Activated naive CD8-positive, alpha-beta T cell (primary cell): ENCODE measurements around the gene SPRTN.

Experiments
- H3K27ac Mint-ChIP-seq: one replicate; pipeline ENCODE4 v1.8.0; 2021; ENCODE audit warnings: mixed read lengths
- H3K27me3 Mint-ChIP-seq: one replicate; pipeline ENCODE4 v1.8.0; 2021; ENCODE audit warnings: mixed read lengths
- H3K36me3 Mint-ChIP-seq: one replicate; pipeline ENCODE4 v1.8.0; 2021; ENCODE audit warnings: mixed read lengths
- H3K4me1 Mint-ChIP-seq: one replicate; pipeline ENCODE4 v1.8.0; 2021; ENCODE audit warnings: low read depth, mixed read lengths
- H3K4me3 Mint-ChIP-seq: one replicate; pipeline ENCODE4 v1.8.0; 2021; ENCODE audit warnings: mild to moderate bottlenecking, mixed read lengths
- H3K9me3 Mint-ChIP-seq: one replicate; pipeline ENCODE4 v1.8.0; 2021; ENCODE audit warnings: low read depth, mixed read lengths

The SPRTN gene

DNA sequence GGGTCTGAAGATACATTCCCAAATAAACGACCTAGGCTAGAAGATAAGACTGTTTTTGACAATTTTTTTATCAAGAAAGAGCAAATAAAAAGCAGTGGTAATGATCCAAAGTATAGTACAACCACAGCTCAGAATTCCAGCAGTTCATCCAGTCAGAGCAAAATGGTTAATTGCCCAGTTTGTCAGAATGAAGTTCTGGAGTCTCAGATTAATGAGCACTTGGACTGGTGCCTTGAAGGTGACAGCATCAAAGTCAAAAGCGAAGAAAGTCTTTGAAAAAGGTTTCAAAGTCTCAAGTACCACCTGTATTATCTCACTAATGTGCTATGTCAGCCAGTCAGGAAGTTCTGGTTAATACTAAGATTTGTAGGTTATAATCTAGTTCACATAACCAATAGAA is 15.0 kb downstream of the SPRTN start:
- H3K27ac Mint-ChIP-seq = no peak overlapping the region

DNA sequence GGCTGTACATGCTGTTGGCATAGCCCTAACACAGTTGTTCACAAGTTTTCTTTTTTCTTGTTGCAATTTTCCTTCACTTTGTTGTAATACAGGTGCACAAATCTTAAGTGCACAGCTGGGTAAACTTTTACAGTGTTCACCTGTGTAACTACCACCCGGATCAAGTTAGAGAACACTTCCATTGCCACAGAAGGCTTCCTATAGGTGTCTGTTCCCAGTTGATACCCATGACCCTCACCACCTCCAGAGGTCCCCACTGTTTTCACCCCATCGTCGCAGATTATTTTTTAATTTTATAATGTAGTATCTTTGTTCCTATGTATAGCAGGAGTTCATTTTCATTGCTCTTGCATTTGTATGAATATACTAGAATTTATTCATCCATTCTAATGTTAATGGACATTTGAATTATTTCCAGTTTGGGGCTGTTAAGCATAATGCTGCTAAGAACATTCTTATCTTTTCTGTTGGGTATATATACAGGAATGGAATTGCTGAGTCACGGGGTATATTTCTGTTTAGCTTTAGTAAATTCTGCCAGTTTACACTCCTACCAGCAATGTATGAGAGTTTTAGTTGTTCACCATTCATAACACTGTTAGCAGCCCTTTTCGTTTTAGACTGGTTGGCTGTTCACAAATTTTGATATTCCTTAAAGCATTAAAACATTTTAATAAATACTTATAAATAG is 16.4 kb downstream of the SPRTN start:
- Mint-ChIP-seq H3K27me3 (no peaks in the 10 kb centered on the region), H3K4me1 (peaks cover 5% of the 10 kb centered on the region), H3K9me3 (no peaks in the 10 kb centered on the region), H3K4me3 (no peak overlapping the region), H3K27ac (no peak overlapping the region), H3K36me3 (peaks cover 5% of the 10 kb centered on the region)

More for the DNA sequence above, 15.0 kb downstream of the SPRTN start:
- Mint-ChIP-seq H3K4me3 (no peak overlapping the region), H3K4me1 (peaks cover 5% of the 10 kb centered on the region), H3K36me3 (peaks cover 5% of the 10 kb centered on the region), H3K27me3 (no peaks in the 10 kb centered on the region), H3K9me3 (no peaks in the 10 kb centered on the region)

DNA sequence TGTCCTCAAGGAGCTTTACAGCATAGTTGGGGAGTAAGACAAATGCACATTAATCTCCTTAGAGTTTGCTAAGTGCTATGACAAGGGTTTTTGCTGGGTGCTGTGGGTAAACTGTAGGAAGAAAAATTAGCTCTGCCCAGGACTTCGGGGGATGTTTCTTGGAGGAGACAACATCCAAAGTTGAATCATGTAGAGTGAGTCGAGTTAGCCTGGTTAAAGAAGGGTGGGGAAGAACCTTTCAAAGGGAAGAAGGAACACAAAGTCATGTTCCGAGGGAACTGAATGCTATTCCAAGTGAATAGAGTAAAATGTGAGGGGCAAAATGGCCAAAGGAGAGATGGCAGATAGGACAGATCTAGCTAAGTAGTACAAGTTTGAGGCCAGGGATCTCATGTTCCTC is 17.1 kb downstream of the SPRTN start:
- no peak overlapping the region for H3K4me3 Mint-ChIP-seq

DNA sequence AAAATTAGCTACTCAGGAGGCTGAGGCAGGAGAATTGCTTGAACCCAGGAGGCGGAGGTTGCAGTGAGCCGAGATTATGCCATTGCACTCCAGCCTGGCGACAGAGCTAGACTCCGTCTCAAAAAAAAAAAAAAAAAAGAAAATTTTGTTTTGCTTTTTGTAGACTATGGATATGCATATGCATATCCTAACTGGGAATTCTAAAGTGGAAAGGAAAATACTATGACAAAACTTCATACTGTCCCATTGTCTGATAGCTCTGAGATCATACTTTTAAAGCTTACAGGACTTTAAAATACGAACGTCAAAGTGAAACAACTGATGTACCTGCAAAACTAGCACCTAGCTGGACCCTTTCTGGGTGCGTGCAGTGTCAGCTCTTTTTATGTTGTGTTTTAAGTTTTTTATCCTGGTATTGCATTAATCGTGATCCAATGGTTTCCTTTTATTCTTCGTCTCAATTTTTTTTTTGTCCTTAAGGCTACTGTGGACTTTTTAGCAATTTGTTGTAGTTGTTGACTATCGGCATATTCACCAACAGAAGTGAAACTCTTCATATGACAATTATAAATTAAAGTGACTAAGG is 19.2 kb downstream of the SPRTN start:
- no peaks in the 10 kb centered on the region for H3K9me3 Mint-ChIP-seq
- no peaks in the 10 kb centered on the region for H3K27me3 Mint-ChIP-seq
- H3K36me3 Mint-ChIP-seq = peaks cover 4% of the 10 kb centered on the region
- no peak overlapping the region for H3K27ac Mint-ChIP-seq
- H3K4me1 Mint-ChIP-seq = peaks cover 5% of the 10 kb centered on the region
- no peak overlapping the region for H3K4me3 Mint-ChIP-seq

More for the DNA sequence above, 17.1 kb downstream of the SPRTN start:
- no peak overlapping the region for H3K27ac Mint-ChIP-seq
- peaks cover 5% of the 10 kb centered on the region for H3K4me1 Mint-ChIP-seq
- H3K27me3 Mint-ChIP-seq = no peaks in the 10 kb centered on the region
- H3K9me3 Mint-ChIP-seq = no peaks in the 10 kb centered on the region
- peaks cover 5% of the 10 kb centered on the region for H3K36me3 Mint-ChIP-seq

DNA sequence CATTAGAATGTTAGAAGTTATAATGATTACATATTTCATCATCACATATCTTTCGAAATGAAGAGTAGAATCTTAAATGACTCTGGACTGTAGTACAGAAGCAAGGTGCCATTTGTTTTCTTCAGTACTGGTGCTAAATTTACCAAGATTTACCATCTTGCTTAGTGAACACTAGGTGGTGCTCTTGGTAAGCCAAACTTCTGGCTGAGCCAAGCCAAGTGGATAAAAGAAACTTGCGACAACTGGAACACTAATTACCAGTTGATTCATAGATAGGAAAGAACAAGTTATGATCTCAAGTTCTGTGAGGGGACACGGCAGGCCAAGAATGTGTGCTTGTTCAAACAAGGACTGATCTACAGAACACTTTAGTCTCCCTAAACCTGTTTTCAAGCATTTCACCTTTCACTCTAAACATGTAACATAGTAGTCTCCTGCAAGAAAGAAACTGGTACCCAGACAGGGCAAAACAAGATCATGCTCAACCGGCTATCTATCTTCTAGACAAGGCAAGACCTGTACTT is 19.8 kb downstream of the SPRTN start:
- no peaks in the 10 kb centered on the region for H3K27me3 Mint-ChIP-seq

DNA sequence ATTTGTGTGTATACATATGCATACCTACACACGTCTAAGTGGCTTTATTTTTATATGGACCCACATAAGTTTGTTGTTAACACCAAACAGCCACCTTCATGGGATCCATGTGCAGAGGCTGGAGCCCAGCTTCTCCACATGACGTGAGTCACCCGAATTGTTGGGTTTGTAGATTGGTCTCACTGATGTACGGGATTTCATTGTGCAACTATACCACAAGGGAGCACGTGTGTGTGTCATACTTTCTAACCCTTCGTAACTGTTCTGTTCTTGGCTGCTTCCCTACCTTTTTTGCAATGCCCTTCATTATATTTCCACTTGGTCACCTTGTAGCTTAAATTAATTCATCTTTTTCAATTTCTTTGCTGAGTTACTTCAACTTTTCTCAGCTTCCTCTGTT is 21.0 kb downstream of the SPRTN start:
- Mint-ChIP-seq H3K4me3 (no peak overlapping the region), H3K27me3 (no peaks in the 10 kb centered on the region), H3K9me3 (no peaks in the 10 kb centered on the region), H3K36me3 (peaks cover 2% of the 10 kb centered on the region), H3K4me1 (peaks cover 5% of the 10 kb centered on the region), H3K27ac (peak overlapping the region; percentile 22)

More for the DNA sequence above, 19.8 kb downstream of the SPRTN start:
- peaks cover 5% of the 10 kb centered on the region for H3K4me1 Mint-ChIP-seq
- H3K36me3 Mint-ChIP-seq = peaks cover 2% of the 10 kb centered on the region
- H3K27ac Mint-ChIP-seq = no peak overlapping the region
- no peaks in the 10 kb centered on the region for H3K9me3 Mint-ChIP-seq
- H3K4me3 Mint-ChIP-seq = no peak overlapping the region

DNA sequence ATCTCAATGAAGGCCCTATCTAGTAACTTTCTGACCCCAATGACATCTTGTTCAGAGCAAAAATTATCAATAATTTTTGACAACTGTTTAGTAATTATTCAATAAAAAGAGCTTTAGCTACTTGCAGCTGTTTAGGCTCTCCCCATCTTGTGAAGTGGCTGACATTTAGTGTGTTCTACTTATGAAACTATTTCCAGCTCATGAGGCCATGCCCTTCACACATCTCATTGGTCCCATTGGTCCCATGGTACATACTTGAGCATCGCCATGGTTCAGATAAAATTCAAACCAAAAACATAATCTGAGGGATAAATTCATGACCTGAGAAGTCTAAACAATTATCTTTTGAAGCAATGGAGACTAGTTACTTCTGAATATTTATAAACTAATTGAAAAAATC is 24.2 kb downstream of the SPRTN start:
- Mint-ChIP-seq H3K4me3 (no peak overlapping the region), H3K4me1 (peaks cover 5% of the 10 kb centered on the region), H3K9me3 (no peaks in the 10 kb centered on the region), H3K27ac (no peak overlapping the region), H3K36me3 (peaks cover 2% of the 10 kb centered on the region), H3K27me3 (no peaks in the 10 kb centered on the region)

DNA sequence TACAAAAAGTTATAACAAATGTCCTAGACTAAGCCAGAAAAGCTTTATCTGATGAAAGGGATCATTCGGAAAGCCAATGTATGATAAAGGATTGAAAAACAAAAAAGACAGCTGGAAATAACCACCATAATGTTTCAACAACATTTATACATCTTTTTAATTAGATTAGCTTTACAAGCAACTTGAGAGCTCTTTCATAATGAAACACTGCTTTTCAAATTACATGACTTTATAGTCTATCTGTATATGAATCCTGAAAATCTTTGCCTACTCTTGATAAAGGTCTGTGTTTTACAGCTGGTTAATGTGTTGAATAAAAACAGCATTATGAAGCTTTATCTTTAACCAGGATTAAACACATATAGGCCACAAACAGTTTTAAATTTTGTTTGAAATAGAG is 25.5 kb downstream of the SPRTN start:
- Mint-ChIP-seq H3K9me3 (no peaks in the 10 kb centered on the region), H3K4me3 (no peak overlapping the region), H3K27ac (no peak overlapping the region), H3K4me1 (peaks cover 3% of the 10 kb centered on the region), H3K36me3 (peaks cover 4% of the 10 kb centered on the region), H3K27me3 (no peaks in the 10 kb centered on the region)

DNA sequence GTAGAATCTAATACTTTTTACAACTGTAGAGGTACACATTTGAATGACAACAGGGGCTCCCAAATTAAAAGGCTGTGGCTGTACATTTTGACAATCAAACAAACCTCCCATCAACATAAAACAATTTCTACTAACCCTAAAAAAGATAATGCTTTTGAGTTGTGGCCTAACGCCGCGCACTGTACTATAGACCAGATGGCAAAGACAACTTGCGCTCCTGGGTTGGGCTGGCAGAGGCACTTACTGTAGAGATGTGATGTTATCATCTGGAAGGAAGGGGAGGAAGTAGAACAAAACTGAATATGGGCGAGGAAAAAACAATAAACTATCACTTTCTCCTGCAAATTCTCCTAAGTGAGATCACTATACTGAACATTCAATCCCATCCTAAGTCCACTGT is 26.1 kb downstream of the SPRTN start:
- Mint-ChIP-seq H3K4me1 (peaks cover 3% of the 10 kb centered on the region), H3K9me3 (no peaks in the 10 kb centered on the region), H3K27me3 (no peaks in the 10 kb centered on the region), H3K4me3 (no peak overlapping the region), H3K36me3 (peaks cover 4% of the 10 kb centered on the region), H3K27ac (peak overlapping the region; percentile 11)

DNA sequence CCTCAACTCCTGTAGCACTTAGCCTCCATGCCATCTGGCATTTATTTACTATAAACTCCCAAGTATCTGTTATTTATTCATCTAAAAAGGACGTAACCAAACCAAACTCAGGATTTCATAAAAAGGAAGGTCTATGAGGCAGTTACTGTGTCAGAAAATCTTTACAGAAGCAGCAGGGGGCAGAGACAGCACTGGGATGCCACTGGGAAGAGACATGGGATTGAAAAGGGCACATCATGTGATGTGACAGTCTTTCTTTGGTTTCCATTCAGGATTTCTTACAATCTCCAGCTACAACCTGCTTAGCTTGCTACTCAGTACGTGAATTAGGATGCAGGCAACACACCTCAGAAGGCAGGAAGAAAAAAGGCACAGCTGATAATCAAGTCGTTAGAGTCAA is 31.2 kb downstream of the SPRTN start:
- H3K36me3 Mint-ChIP-seq = peaks cover 6% of the 10 kb centered on the region

DNA sequence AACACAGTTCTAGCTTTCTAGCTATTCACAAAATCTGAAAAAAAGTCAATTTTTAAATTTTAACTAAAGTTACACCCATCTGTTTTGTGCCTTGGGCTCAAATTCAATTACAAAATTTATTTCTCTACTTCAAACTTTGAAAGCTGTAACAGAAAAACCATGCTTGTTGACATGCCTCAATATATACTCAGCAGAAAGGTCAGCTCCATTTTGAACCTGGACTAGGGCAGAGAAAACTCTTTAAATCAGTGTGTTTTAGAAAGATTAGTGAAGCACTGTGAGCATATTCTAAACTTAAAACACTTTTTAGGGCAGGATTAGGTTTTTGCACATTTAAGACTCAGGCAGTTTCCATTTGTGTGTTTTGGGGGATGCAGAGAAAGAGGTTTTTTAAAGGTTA is 34.4 kb downstream of the SPRTN start:
- no peaks in the 10 kb centered on the region for H3K9me3 Mint-ChIP-seq
- H3K36me3 Mint-ChIP-seq = peaks cover 5% of the 10 kb centered on the region
- peaks cover 15% of the 10 kb centered on the region for H3K4me1 Mint-ChIP-seq
- H3K27me3 Mint-ChIP-seq = no peaks in the 10 kb centered on the region
- H3K4me3 Mint-ChIP-seq = no peak overlapping the region
- H3K27ac Mint-ChIP-seq = no peak overlapping the region

More for the DNA sequence above, 31.2 kb downstream of the SPRTN start:
- Mint-ChIP-seq H3K4me1 (peaks cover 5% of the 10 kb centered on the region), H3K4me3 (no peak overlapping the region), H3K27ac (peak overlapping the region; percentile 43), H3K9me3 (no peaks in the 10 kb centered on the region), H3K27me3 (no peaks in the 10 kb centered on the region)

DNA sequence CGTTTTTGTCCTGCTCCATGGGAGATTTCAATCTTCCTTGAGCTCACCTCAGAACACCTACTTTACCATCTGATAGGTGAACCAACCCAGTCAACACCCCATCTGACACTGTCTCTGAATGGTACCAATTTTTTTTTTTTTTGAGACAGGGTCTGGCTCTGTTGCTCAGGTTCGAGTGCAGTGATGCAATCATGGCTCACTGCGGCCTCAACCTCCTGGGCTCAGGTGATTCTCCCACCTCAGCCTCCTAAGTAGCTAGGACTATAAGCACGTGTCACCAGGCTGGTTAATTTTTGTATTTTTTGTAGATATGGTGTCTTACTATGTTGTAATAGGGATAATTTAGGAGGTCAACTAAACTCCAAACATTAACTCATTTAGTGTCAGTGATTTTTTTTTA is 36.3 kb downstream of the SPRTN start:
- peaks cover 3% of the 10 kb centered on the region for H3K36me3 Mint-ChIP-seq
- H3K4me1 Mint-ChIP-seq = peaks cover 31% of the 10 kb centered on the region
- no peak overlapping the region for H3K4me3 Mint-ChIP-seq
- H3K27ac Mint-ChIP-seq = peak overlapping the region; percentile 13
- H3K9me3 Mint-ChIP-seq = no peaks in the 10 kb centered on the region
- H3K27me3 Mint-ChIP-seq = no peaks in the 10 kb centered on the region

DNA sequence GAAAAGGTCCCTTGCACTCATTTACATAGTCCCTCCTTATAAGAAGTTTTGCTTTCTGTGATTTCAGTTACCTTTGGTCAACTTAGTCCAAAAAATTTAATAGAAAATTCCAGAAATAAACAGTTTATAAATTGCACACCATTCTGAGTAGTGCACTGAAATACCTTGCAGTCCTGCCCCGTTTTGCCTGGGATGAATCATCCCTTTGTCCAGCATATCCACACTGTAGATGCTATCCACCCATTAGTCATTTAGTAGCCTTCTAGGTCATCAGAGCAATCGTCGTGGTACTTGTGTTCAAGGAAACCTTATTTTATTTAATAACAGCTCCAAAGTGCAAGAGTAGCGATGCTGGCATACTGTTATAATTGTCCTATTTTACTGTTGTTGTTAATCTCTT is 38.0 kb downstream of the SPRTN start:
- Mint-ChIP-seq H3K27me3 (no peaks in the 10 kb centered on the region), H3K36me3 (peaks cover 6% of the 10 kb centered on the region), H3K27ac (no peak overlapping the region), H3K9me3 (no peaks in the 10 kb centered on the region), H3K4me3 (no peak overlapping the region), H3K4me1 (peaks cover 39% of the 10 kb centered on the region)

DNA sequence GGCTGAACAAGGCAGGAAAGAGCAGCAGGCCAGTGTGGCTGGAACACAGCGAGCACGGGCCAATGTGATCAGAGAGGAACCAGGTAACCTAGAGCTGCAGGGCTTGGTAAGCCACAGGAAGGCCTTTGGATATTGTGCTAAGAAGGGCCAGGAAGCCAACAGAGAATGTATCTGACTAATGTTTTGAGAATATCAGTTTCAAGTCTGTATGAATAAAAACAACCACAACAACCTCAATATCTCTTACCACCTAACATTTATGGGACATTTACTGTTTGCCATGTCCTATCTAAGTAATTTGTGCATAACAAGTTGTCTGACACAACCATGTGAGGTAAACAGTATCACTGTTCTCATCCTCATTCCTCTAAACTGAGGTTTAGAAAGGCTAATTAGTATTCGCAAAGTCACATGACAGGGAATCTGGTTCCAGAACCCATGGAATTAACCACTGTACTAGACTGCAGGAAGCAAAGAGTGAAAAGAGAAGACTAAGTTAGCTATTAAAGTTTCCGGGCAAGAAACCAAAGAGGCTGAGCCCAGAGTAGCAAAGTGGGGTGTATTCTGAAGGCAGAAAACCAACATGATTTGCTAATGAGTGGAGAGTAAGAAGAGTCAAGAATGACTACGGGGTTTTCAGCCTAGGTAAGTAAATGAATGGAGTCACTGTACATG is 38.9 kb downstream of the SPRTN start:
- no peaks in the 10 kb centered on the region for H3K9me3 Mint-ChIP-seq
- peaks cover 4% of the 10 kb centered on the region for H3K36me3 Mint-ChIP-seq
- peaks cover 44% of the 10 kb centered on the region for H3K4me1 Mint-ChIP-seq
- H3K27ac Mint-ChIP-seq = peak overlapping the region; percentile 69
- H3K4me3 Mint-ChIP-seq = peak overlapping the region; percentile 2
- no peaks in the 10 kb centered on the region for H3K27me3 Mint-ChIP-seq

DNA sequence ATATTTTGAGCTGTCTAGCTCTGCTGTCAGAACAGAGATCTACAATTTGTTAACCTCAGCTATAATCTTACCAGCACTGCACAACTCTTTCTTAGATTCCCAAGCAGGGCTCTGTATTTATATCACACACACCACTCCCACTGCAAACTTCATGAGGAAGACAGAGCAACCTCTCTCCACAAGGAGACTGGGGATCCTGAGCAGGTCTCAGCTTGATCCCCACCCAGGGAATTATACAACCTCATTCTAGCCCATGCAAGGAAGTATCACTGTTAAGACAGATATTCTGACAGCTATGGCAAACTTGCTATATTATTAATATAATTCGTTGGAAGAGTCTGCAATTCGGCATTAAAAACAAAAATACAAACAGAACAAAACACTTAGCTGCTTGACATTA is 43.6 kb downstream of the SPRTN start:
- Mint-ChIP-seq H3K27me3 (no peaks in the 10 kb centered on the region), H3K4me3 (no peak overlapping the region), H3K9me3 (no peaks in the 10 kb centered on the region), H3K27ac (no peak overlapping the region), H3K4me1 (peaks cover 44% of the 10 kb centered on the region), H3K36me3 (peaks cover 2% of the 10 kb centered on the region)
